ENCODE measurements around the gene METAP1D.

METAP1D gene

GRCh38 chr2:172096626-172097547 is 97.1 kb downstream of the METAP1D start:
- Histone ChIP-seq H3K9ac (ENCODE audit: low read depth, low read length) (no peak overlapping the region), H3K27me3 (ENCODE audit: insufficient read depth, low read length) (peaks cover 100% of the 10 kb centered on the region), H3K4me3 (ENCODE audit: low read length) (peak overlapping the region; percentile 58), H3K36me3 (ENCODE audit: insufficient read depth, low read depth, low read length) (no peaks in the 10 kb centered on the region), H3K4me1 (ENCODE audit: insufficient read depth, low read length) (peaks cover 5% of the 10 kb centered on the region; the same call in 1 of the 2 replicates), H3K9me3 (ENCODE audit: insufficient read depth, low read depth, low read length) (peaks cover 4% of the 10 kb centered on the region; the same call in 1 of the 2 replicates), H3K27ac (ENCODE audit: low read length) (no peak overlapping the region)

DNA sequence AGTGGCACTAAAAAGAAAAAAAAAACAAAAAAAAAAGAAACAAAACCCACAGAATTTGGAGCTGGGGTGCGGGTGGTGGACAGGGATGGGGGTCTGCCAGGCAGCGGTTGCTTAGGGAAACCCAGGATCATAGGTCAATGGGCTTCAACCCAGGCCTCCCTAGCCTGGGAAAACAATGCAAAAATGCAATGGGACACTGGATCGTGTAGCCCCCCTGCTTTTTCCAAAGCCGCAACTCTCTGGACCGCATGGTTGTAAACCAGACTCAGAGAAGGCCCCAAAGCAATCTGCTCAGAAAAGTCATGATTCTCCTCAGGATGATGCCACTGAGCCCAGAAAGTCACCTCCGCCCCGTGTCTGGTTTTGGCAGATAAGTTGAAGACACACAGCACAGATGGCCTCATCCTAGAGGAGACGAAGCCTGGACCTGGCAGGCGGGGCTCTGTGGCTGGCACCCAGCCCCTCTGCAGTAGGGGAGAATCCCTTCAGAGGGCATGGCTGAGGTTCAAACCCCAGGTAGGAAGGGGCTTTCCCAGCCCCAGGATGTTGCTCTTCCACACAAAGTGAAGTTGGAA is 97.9 kb downstream of the METAP1D start:
- peaks cover 100% of the 10 kb centered on the region for H3K27me3 ChIP-seq (ENCODE audit: insufficient read depth, low read length)
- peaks cover 5% of the 10 kb centered on the region; the same call in 1 of the 2 replicates for H3K4me1 ChIP-seq (ENCODE audit: insufficient read depth, low read length)
- H3K4me3 ChIP-seq (ENCODE audit: low read length): 0 out of 2 replicates have a peak overlapping the region, but pooled peaks have one; percentile 58
- peaks cover 4% of the 10 kb centered on the region; the same call in 1 of the 2 replicates for H3K9me3 ChIP-seq (ENCODE audit: insufficient read depth, low read depth, low read length)
- no peak overlapping the region for H3K27ac ChIP-seq (ENCODE audit: low read length)
- H3K9ac ChIP-seq (ENCODE audit: low read depth, low read length): no peak overlapping the region
- H3K36me3 ChIP-seq (ENCODE audit: insufficient read depth, low read depth, low read length): no peaks in the 10 kb centered on the region

- H3K4me1 ChIP-seq (ENCODE audit: insufficient read depth, low read length): peaks cover 8% of the 10 kb centered on the region; the same call in 1 of the 2 replicates
- no peaks in the 10 kb centered on the region for H3K36me3 ChIP-seq (ENCODE audit: insufficient read depth, low read depth, low read length)
- H3K27ac ChIP-seq (ENCODE audit: low read length): no peak overlapping the region
- peak overlapping the region; percentile 6; the same call in 1 of the 2 replicates for H3K4me3 ChIP-seq (ENCODE audit: low read length)
- peaks cover 98% of the 10 kb centered on the region for H3K27me3 ChIP-seq (ENCODE audit: insufficient read depth, low read length)
- peaks cover 4% of the 10 kb centered on the region; the same call in 1 of the 2 replicates for H3K9me3 ChIP-seq (ENCODE audit: insufficient read depth, low read depth, low read length)
- H3K9ac ChIP-seq (ENCODE audit: low read depth, low read length): no peak overlapping the region
Measured at GRCh38 chr2:172098287-172098649, 98.5 kb downstream of the METAP1D start.

GRCh38 chr2:172098650-172099471 is 99.1 kb downstream of the METAP1D start:
- no peak overlapping the region for H3K27ac ChIP-seq (ENCODE audit: low read length)
- H3K36me3 ChIP-seq (ENCODE audit: insufficient read depth, low read depth, low read length): no peaks in the 10 kb centered on the region
- H3K4me1 ChIP-seq (ENCODE audit: insufficient read depth, low read length): peaks cover 10% of the 10 kb centered on the region; the same call in 1 of the 2 replicates
- H3K9me3 ChIP-seq (ENCODE audit: insufficient read depth, low read depth, low read length): peaks cover 4% of the 10 kb centered on the region; the same call in 1 of the 2 replicates
- H3K4me3 ChIP-seq (ENCODE audit: low read length): peak overlapping the region; percentile 6; the same call in 1 of the 2 replicates
- no peak overlapping the region for H3K9ac ChIP-seq (ENCODE audit: low read depth, low read length)
- peaks cover 98% of the 10 kb centered on the region for H3K27me3 ChIP-seq (ENCODE audit: insufficient read depth, low read length)

DNA sequence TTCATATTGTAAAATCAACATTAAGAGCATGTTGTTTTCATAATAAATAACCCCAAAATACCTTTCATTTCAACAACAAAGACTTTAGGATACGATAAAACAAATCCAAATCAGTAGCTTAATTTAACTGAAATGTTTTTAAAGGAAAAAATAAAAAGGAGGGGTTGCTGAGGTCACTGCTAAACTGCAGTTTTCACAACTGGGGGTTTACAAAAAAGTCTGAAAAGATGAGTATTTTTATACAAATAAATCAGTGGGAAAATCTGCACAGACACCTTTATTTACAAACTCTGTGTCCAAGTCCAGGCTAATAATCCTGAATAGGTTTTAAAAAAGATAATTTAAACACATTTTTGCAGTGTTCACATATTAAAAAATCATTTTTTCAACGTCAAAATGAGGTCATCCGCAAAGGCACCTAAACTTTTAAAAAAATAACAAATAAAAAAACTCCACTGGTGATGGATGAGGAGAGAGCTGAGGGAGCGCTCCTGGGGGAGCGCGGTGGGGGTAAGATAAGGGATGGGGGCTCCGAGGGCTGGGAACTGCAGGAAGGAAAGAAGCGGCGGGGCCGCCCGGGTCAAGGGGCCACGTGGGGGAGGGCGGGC is 99.8 kb downstream of the METAP1D start:
- no peak overlapping the region for H3K4me3 ChIP-seq (ENCODE audit: low read length)
- peaks cover 7% of the 10 kb centered on the region; the same call in 1 of the 2 replicates for H3K4me1 ChIP-seq (ENCODE audit: insufficient read depth, low read length)

GRCh38 chr2:172100080-172100934 is 100.6 kb downstream of the METAP1D start:
- H3K4me1 ChIP-seq (ENCODE audit: insufficient read depth, low read length): peaks cover 7% of the 10 kb centered on the region; the same call in 1 of the 2 replicates
- no peaks in the 10 kb centered on the region for H3K36me3 ChIP-seq (ENCODE audit: insufficient read depth, low read depth, low read length)
- H3K27me3 ChIP-seq (ENCODE audit: insufficient read depth, low read length): peaks cover 98% of the 10 kb centered on the region
- no peak overlapping the region for H3K9ac ChIP-seq (ENCODE audit: low read depth, low read length)
- peaks cover 4% of the 10 kb centered on the region; the same call in 1 of the 2 replicates for H3K9me3 ChIP-seq (ENCODE audit: insufficient read depth, low read depth, low read length)
- no peak overlapping the region; the same call in 1 of the 2 replicates for H3K4me3 ChIP-seq (ENCODE audit: low read length)
- no peak overlapping the region for H3K27ac ChIP-seq (ENCODE audit: low read length)

More for the DNA sequence above, 99.8 kb downstream of the METAP1D start:
- H3K27ac ChIP-seq (ENCODE audit: low read length): no peak overlapping the region
- H3K9me3 ChIP-seq (ENCODE audit: insufficient read depth, low read depth, low read length): peaks cover 4% of the 10 kb centered on the region; the same call in 1 of the 2 replicates
- H3K36me3 ChIP-seq (ENCODE audit: insufficient read depth, low read depth, low read length): no peaks in the 10 kb centered on the region
- H3K9ac ChIP-seq (ENCODE audit: low read depth, low read length): no peak overlapping the region
- peaks cover 98% of the 10 kb centered on the region for H3K27me3 ChIP-seq (ENCODE audit: insufficient read depth, low read length)

DNA sequence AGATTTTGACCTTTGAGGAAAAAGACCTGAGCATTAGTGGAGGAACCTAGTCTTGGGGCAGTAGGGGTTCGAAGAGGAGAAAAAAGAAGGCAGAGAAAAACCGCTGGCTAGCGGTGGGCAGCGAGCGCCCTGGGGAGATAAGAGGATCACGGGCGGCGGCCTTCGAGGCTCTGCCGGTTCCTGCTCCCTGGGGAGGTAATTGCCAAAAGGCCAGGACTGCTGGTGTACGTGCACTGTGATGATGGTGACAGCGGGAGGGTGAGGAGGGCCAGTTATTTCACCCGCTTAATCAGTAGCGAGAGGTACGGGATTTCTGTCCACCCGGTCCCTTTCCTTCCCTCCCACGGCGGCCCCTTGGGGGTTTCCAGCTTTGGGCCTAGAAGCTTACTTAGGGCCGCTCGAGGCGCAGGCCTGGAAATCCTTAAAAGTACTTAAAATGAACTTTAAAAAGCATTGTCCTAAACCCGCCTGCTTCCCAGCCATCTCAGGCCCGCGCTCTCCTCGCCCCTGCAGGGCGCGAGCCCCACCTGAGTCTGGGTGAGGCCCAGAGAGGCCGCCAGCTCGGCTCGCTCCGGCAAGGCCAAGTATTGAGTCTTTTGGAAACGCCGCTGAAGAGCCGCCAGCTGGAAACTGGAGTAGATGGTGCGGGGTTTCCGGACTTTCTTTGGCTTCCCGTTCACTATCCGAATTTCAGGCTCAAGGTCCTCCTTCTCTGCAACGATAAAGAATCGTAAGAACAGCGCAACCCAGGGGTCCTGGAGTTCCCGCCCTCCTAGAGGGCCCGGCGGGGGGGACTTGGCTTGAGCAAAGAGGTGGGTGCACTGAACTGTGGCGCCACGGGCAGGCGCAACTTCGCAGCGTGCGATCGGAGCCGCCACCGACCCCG is 101.4 kb downstream of the METAP1D start:
- Histone ChIP-seq H3K27ac (ENCODE audit: low read length) (no peak overlapping the region), H3K4me3 (ENCODE audit: low read length) (peak overlapping the region; percentile 67), H3K9ac (ENCODE audit: low read depth, low read length) (no peak overlapping the region), H3K27me3 (ENCODE audit: insufficient read depth, low read length) (peaks cover 98% of the 10 kb centered on the region), H3K4me1 (ENCODE audit: insufficient read depth, low read length) (peaks cover 7% of the 10 kb centered on the region; the same call in 1 of the 2 replicates), H3K9me3 (ENCODE audit: insufficient read depth, low read depth, low read length) (peaks cover 4% of the 10 kb centered on the region; the same call in 1 of the 2 replicates), H3K36me3 (ENCODE audit: insufficient read depth, low read depth, low read length) (no peaks in the 10 kb centered on the region)

DNA sequence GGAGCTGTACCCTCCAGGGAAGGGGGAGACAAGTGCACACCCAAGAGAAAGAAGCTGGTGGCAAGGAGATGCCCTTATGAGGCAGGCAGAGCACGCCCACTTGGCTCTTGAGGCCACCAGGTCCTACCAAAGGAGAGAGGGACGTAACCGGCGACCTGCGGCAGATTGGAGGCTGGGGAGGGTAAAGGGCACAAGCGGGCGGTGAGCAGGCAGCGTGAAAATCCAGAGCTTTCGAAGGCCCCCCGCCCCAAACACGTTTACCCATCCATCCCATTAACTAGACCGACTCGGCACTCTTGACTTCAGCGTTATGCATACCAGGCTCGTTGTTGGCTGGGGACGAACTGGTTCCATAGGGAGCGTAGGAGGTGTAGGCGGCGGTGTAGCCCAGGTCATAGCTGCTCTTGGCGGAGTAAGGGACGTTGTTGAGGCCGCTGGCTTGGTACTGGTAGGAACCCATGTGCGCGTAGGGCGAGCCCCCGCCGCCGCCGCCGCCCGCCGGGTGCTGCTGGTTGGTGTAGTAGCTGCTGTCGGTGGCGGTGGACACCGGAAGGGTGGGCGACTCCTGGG is 102.2 kb downstream of the METAP1D start:
- H3K36me3 ChIP-seq (ENCODE audit: insufficient read depth, low read depth, low read length): no peaks in the 10 kb centered on the region
- peaks cover 98% of the 10 kb centered on the region for H3K27me3 ChIP-seq (ENCODE audit: insufficient read depth, low read length)
- H3K9ac ChIP-seq (ENCODE audit: low read depth, low read length): no peak overlapping the region
- H3K9me3 ChIP-seq (ENCODE audit: insufficient read depth, low read depth, low read length): peaks cover 4% of the 10 kb centered on the region; the same call in 1 of the 2 replicates
- H3K4me3 ChIP-seq (ENCODE audit: low read length): peak overlapping the region; percentile 67; the same call in 1 of the 2 replicates
- peaks cover 5% of the 10 kb centered on the region; the same call in 1 of the 2 replicates for H3K4me1 ChIP-seq (ENCODE audit: insufficient read depth, low read length)
- H3K27ac ChIP-seq (ENCODE audit: low read length): no peak overlapping the region
